Colonic mucosa (tissue), 4 donors: ENCODE measurements around the gene BRME1. TPM values are rescaled to one million over a fixed set of nuclear protein-coding genes. Genes with fewer than 3 reads are reported as not detected.

ENCODE experiments used
- DNase-seq: peaks from one replicate; pipeline ENCODE4 v3.0.0-alpha.2; 2020
- H3K27ac ChIP-seq: fragments of 200-600 bp; one replicate; pipeline ENCODE4 v1.8.0; 2021
- H3K27me3 ChIP-seq: fragments of 200-600 bp; one replicate; pipeline ENCODE4 v1.8.0; 2021
- H3K36me3 ChIP-seq: fragments of 200-600 bp; one replicate; pipeline ENCODE4 v1.8.0; 2021
- H3K4me1 ChIP-seq: fragments of 200-600 bp; one replicate; pipeline ENCODE4 v1.8.0; 2021; ENCODE audit warnings: mild to moderate bottlenecking
- H3K4me3 ChIP-seq: fragments of 200-600 bp; one replicate; pipeline ENCODE4 v1.8.0; 2021
- H3K9ac ChIP-seq, 2 donors: one replicate each; pipeline ENCODE4 v1.7.0; 2013; ENCODE audit warnings: control low read depth in 2 of 2, low read depth in 2 of 2, low read length in 2 of 2
- H3K9me3 ChIP-seq: fragments of 200-600 bp; one replicate; pipeline ENCODE4 v1.8.0; 2021
- intact Hi-C: fragments of 100-400 bp; cut with DNase I; formaldehyde crosslinking; loops from one replicate; pipeline ENCODE4 v1.14.1; 2022
- total RNA-seq, 2 donors: library from RNA; stranded (reverse); fragmentation: NEBNext Ultra II Directional in 1 of 2; extraction: Animal tissue kit (Norgen Biotek cat#: 25700) in 1 of 2; gene quantifications; one replicate each; pipeline ENCODE4 v1.2.1, GENCODE V29; 2021
- TF ChIP-seq, protein P1 (sequence below): fragments of 200-600 bp; IDR thresholded peaks from one replicate; pipeline ENCODE4 v1.8.0; 2022; ENCODE audit warnings: antibody characterized with exemption, mild to moderate bottlenecking
- donor health status: healthy.
- donor health status: DM: no; HTN: no; CAD: no.
- donor health status: DM: no; HTN: no; CAD: no.

Gene BRME1
- total RNA-seq, 2 donors from 2014 or later: 5.9 to 20.0 TPM

DNA sequence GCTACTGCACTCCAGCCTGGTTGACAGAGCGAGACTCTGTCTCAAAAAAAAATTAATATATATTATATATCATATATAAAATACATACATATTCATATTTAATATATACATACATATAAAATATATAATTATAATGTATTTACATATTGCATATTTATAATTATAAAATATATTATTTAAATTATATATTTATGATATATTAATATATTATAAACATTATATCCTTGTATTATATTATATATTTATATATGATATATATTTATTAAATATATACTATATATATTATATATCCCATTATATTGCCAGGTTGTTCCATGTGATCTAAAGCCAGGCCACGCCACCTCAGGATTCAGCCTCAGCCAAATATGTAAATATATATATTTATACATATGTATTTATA is 9.7 kb downstream of the BRME1 start:
- H3K27ac ChIP-seq: no peak overlapping the region
- no peak overlapping the region for H3K4me3 ChIP-seq
- TF ChIP-seq, protein P1, sequence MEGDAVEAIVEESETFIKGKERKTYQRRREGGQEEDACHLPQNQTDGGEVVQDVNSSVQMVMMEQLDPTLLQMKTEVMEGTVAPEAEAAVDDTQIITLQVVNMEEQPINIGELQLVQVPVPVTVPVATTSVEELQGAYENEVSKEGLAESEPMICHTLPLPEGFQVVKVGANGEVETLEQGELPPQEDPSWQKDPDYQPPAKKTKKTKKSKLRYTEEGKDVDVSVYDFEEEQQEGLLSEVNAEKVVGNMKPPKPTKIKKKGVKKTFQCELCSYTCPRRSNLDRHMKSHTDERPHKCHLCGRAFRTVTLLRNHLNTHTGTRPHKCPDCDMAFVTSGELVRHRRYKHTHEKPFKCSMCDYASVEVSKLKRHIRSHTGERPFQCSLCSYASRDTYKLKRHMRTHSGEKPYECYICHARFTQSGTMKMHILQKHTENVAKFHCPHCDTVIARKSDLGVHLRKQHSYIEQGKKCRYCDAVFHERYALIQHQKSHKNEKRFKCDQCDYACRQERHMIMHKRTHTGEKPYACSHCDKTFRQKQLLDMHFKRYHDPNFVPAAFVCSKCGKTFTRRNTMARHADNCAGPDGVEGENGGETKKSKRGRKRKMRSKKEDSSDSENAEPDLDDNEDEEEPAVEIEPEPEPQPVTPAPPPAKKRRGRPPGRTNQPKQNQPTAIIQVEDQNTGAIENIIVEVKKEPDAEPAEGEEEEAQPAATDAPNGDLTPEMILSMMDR: no peak
- no peaks in the 10 kb centered on the region for H3K4me1 ChIP-seq
- intact Hi-C loops: no loop called here
- no peak for DNase-seq
- H3K9me3 ChIP-seq: no peaks in the 10 kb centered on the region
- H3K9ac ChIP-seq: no peak overlapping the region
- no peaks in the 10 kb centered on the region for H3K36me3 ChIP-seq
- no peaks in the 10 kb centered on the region for H3K27me3 ChIP-seq

DNA sequence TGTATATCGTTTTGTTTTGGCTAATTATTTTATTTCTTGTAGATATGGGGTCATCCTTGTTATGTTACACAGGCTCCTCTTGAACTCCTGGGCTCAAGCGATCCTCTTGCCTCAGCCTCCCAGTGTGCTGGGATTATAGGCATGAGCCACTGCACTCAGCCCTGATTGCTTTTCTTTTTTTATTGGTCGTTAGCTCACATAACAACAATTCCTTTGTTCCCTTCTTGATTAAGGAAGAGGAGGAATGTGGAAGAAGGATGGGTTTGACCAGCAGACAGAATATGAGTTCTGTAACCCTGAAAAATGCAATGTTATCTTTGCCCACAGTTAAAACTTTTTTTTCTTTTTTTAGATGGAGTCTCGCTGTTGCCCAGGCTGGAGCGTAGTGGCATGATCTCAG is 11.4 kb downstream of the BRME1 start:
- peak overlapping the region in 1 of 2 donors; percentile 54 for H3K9ac ChIP-seq
- intact Hi-C loops: no loop called here
- H3K4me3 ChIP-seq: no peak overlapping the region
- TF ChIP-seq, protein P1: no peak
- no peaks in the 10 kb centered on the region for H3K27me3 ChIP-seq
- H3K9me3 ChIP-seq: no peaks in the 10 kb centered on the region
- DNase-seq: no peak
- H3K4me1 ChIP-seq: no peaks in the 10 kb centered on the region
- H3K27ac ChIP-seq: no peak overlapping the region
- H3K36me3 ChIP-seq: no peaks in the 10 kb centered on the region

DNA sequence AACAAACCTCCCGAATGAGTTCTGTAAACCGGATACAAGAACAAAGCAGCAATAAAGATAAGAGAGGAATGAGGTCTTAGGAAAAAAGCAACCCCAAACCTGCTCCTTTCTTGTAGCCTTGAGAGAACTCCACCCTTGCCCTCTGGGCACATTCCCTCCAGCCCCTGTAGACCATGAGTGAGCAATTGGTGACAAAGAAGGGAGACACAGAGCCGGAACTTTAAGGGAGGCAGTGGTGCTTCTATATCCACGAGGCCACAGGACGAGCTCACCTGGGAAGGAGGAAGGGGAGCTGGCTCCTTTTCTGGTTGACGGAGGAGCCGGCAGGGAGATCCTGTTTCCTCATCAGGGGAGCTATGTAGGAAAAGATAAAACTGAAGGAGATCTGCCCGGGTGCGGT is 13.0 kb downstream of the BRME1 start:
- peak overlapping the region; percentile 24 to 71 for H3K9ac ChIP-seq

DNA sequence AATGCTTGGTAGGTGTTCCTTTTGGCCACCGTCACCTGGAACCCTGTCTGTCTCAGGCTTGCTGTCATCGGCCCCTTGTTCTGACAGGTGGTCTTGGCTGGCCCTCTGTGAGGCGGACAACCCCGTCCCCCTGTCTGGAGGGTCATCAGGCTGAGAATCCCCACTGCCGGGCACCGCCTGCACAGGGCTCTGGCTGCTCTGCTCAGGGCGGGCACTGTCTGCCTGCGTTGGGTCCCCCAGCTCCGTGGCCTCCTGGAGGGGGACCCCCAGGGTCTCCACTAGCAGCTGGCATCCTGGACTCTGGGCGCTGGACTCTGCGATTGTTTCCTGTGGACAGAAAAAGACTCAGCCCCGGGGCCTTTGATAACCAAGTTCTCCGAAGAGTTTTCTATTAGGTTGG is 15.8 kb downstream of the BRME1 start:
- Histone ChIP-seq H3K4me3 (no peak overlapping the region), H3K9ac (no peak overlapping the region), H3K27ac (no peak overlapping the region), H3K27me3 (no peaks in the 10 kb centered on the region), H3K4me1 (peaks cover 16% of the 10 kb centered on the region), H3K36me3 (no peaks in the 10 kb centered on the region), H3K9me3 (no peaks in the 10 kb centered on the region)
- TF ChIP-seq, protein P1: no peak
- intact Hi-C loops: no loop called here
- no peak for DNase-seq

More for the DNA sequence above, 13.0 kb downstream of the BRME1 start:
- DNase-seq: peak; percentile 61
- peak overlapping the region; percentile 42 for H3K27ac ChIP-seq
- no peaks in the 10 kb centered on the region for H3K9me3 ChIP-seq
- intact Hi-C loops: no loop called here
- TF ChIP-seq, protein P1: no peak
- peaks cover 1% of the 10 kb centered on the region for H3K4me1 ChIP-seq
- no peaks in the 10 kb centered on the region for H3K36me3 ChIP-seq
- no peaks in the 10 kb centered on the region for H3K27me3 ChIP-seq
- H3K4me3 ChIP-seq: no peak overlapping the region

DNA sequence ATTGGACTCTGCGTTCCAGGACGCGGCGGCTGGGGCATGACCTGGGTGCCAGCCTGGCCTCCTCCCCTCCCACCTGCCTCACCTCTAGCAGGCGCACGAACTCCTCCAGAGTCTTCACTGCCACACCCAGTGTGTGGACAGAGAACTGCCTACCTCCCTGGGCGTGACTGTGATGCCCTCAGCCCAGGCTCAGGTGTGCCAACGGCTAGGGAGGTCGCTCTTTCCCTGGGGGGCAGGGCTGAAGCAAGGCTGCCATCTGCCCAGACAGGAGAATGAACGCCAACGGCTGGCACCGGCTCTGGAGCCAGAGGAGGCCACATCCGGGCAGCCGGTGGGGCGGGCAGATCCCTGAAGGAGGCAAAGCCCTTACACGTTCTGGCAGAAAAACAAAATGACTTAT is 17.6 kb downstream of the BRME1 start:
- Histone ChIP-seq H3K4me1 (peaks cover 21% of the 10 kb centered on the region), H3K27me3 (no peaks in the 10 kb centered on the region), H3K9ac (peak overlapping the region; percentile 24 to 54), H3K9me3 (no peaks in the 10 kb centered on the region), H3K4me3 (no peak overlapping the region), H3K36me3 (no peaks in the 10 kb centered on the region), H3K27ac (peak overlapping the region; percentile 51)
- peak; percentile 89 for DNase-seq
- intact Hi-C loops: loop anchor here (10.0 kb wide), 1 partner anchor 157 kb away; no protein-coding TSS in a partner anchor
- TF ChIP-seq, protein P1: no peak
